ENCODE measurements around the gene KRTAP19-3. TPM values are rescaled to one million over a fixed set of nuclear protein-coding genes. Genes with fewer than 3 reads are reported as not detected.

KRTAP19-3 gene
- total RNA-seq, 6 experiments from 2014 or later: not detected

DNA sequence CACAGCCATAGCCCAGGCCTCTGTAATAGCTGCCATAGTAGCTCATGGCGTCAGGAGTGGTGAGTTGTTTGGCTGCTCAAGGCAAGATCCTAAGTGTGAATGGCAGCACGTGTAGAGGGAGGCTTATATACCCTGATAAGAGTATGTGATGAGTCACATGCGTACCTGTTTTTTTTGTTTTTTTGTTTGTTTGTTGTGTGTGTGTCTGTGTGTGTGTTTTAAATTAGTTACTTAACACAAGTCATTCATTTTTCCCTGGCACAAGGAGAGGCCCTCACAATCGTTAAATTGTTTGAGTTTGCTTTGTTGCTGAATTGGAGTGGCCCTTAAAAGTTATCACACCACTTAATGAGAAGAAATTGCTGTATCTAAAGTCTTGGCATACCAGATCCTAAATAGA, 5.3 kb upstream of the KRTAP19-3 start, which contains the start of gene KRTAP19-4:
TSS of gene KRTAP19-4 (minus strand) at position 101 of the 400 bp plus-strand sequence. CDS start at position 46, 55 bp downstream.
- no peak for TF ChIP-seq CTCF (IDR thresholded peaks at IDR 0.05)
- no peak for DNase-seq
- Mint-ChIP-seq H3K9me3 (peaks cover 29% of the 10 kb centered on the region), H3K27ac (no peak within 1 kb of the TSS), H3K4me3 (no peak within 1 kb of the TSS), H3K27me3 (ENCODE audit: insufficient read depth) (no peaks in the 10 kb centered on the region), H3K36me3 (ENCODE audit: low read depth) (no peaks in the 10 kb centered on the region; the same call in 1 of the 2 replicates), H3K4me1 (ENCODE audit: low read depth) (no peaks in the 10 kb centered on the region)

DNA sequence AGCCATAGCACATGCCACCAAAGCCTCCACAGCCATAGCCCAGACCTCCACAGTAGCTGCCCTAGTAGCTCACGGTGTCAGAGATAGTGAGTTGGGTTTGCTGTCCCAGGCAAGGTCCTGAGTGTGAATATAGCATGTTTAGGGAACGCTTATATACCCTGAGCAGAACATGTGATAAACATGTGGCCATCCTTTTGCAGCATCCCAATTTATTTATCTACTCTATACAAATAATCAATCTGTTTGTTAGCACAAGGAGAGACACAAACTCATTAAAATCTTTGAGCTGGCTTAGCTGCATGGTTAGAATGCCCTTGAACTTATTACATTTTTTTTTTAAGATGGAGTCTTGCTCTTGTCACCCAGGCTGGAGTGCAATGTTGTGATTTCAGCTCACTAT, 4.5 kb downstream of the KRTAP19-3 start, which contains the start of gene KRTAP19-2:
TSS of gene KRTAP19-2 (minus strand) at position 101 of the 400 bp plus-strand sequence. CDS start at position 13, 88 bp downstream.
- no peak for TF ChIP-seq CTCF (IDR thresholded peaks at IDR 0.05)
- peaks cover 53% of the 10 kb centered on the region for H3K9me3 Mint-ChIP-seq

GRCh38 chr21:30486180-30486579, 5.6 kb downstream of the KRTAP19-3 start:
- Mint-ChIP-seq H3K36me3 (ENCODE audit: low read depth) (0 out of 2 replicates have a peak, but pooled peaks cover 4% of the 10 kb centered on the region), H3K4me1 (ENCODE audit: low read depth) (no peaks in the 10 kb centered on the region), H3K27me3 (ENCODE audit: insufficient read depth) (no peaks in the 10 kb centered on the region), H3K4me3 (no peak overlapping the region), H3K27ac (no peak overlapping the region), H3K9me3 (peaks cover 49% of the 10 kb centered on the region)
- DNase-seq: no peak
- TF ChIP-seq CTCF (IDR thresholded peaks at IDR 0.05): no peak

More for the DNA sequence above, 4.5 kb downstream of the KRTAP19-3 start, which contains the start of gene KRTAP19-2:
- H3K4me1 Mint-ChIP-seq (ENCODE audit: low read depth): no peaks in the 10 kb centered on the region
- 0 out of 2 replicates have a peak, but pooled peaks cover 4% of the 10 kb centered on the region for H3K36me3 Mint-ChIP-seq (ENCODE audit: low read depth)
- H3K27ac Mint-ChIP-seq: no peak within 1 kb of the TSS
- no peak within 1 kb of the TSS for H3K4me3 Mint-ChIP-seq
- no peak for DNase-seq
- H3K27me3 Mint-ChIP-seq (ENCODE audit: insufficient read depth): no peaks in the 10 kb centered on the region

DNA sequence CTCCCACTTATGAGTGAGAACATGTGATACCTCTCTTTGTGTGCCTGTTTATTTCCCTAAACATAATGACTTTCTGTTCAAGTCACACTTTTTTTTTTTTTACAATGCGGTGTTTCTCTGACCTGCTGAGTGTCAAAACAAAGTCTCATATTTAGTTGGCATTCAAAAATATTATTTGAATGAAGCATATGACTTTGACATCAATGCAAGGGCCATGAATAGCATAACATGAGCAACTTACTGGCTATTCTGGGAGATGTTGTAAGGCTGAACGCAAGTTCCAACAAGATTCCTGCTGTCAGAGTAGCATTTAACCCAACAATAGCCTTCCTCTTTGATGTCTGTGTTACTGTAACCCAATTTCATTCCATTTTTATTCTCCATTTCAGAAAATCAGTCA, 9.7 kb downstream of the KRTAP19-3 start:
- no peaks in the 10 kb centered on the region for H3K27me3 Mint-ChIP-seq (ENCODE audit: insufficient read depth)
- H3K9me3 Mint-ChIP-seq: peaks cover 47% of the 10 kb centered on the region
- no peaks in the 10 kb centered on the region for H3K4me1 Mint-ChIP-seq (ENCODE audit: low read depth)
- H3K36me3 Mint-ChIP-seq (ENCODE audit: low read depth): no peaks in the 10 kb centered on the region
- no peak overlapping the region for H3K4me3 Mint-ChIP-seq
- no peak overlapping the region for H3K27ac Mint-ChIP-seq
- TF ChIP-seq CTCF (IDR thresholded peaks at IDR 0.05): no peak
- no peak for DNase-seq

DNA sequence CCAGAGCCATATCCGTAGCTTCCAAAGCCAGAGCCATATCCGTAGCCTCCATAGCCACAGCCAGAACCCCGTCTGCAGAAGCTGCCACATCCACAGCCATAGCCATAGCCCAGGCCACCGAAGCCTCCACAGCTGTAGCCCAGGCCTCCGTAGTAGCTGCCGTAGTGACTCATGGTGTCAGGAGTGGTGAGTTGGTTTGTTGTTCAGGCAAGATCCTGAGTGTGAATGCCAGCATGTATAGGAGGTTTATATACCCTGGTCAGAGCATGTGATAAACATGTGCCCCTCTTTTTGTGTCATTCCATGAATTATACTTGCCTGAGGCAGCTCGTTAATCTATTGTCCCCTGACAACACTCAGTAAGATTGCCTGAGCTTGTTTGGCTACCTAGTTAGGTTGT, 11.7 kb downstream of the KRTAP19-3 start, which contains the start of gene KRTAP19-1:
TSS of gene KRTAP19-1 (minus strand) at position 223 of the 400 bp plus-strand sequence. CDS start at position 173, 50 bp downstream.
- peaks cover 35% of the 10 kb centered on the region for H3K9me3 Mint-ChIP-seq
- no peak for DNase-seq

More for the DNA sequence above, 11.7 kb downstream of the KRTAP19-3 start, which contains the start of gene KRTAP19-1:
- no peak for TF ChIP-seq CTCF (IDR thresholded peaks at IDR 0.05)
- Mint-ChIP-seq H3K27ac (no peak within 1 kb of the TSS), H3K27me3 (ENCODE audit: insufficient read depth) (no peaks in the 10 kb centered on the region), H3K4me3 (no peak within 1 kb of the TSS), H3K4me1 (ENCODE audit: low read depth) (no peaks in the 10 kb centered on the region), H3K36me3 (ENCODE audit: low read depth) (no peaks in the 10 kb centered on the region)
